GM12873 (cell line): ENCODE results near the gene BUB1B.

Experiments used
- CTCF ChIP-seq: IDR thresholded peaks from 2 replicates; pipeline ENCODE4 v1.5.1; 2012; ENCODE audit warnings: low read depth, mild to moderate bottlenecking, moderate library complexity, low read length, control low read depth; ENCODE audit not compliant: insufficient read depth; ENCODE audit errors: missing control alignments

The BUB1B gene

GRCh38 chr15:40239404-40239692 is 78.5 kb downstream of the BUB1B start:
- TF ChIP-seq CTCF = no peak

DNA sequence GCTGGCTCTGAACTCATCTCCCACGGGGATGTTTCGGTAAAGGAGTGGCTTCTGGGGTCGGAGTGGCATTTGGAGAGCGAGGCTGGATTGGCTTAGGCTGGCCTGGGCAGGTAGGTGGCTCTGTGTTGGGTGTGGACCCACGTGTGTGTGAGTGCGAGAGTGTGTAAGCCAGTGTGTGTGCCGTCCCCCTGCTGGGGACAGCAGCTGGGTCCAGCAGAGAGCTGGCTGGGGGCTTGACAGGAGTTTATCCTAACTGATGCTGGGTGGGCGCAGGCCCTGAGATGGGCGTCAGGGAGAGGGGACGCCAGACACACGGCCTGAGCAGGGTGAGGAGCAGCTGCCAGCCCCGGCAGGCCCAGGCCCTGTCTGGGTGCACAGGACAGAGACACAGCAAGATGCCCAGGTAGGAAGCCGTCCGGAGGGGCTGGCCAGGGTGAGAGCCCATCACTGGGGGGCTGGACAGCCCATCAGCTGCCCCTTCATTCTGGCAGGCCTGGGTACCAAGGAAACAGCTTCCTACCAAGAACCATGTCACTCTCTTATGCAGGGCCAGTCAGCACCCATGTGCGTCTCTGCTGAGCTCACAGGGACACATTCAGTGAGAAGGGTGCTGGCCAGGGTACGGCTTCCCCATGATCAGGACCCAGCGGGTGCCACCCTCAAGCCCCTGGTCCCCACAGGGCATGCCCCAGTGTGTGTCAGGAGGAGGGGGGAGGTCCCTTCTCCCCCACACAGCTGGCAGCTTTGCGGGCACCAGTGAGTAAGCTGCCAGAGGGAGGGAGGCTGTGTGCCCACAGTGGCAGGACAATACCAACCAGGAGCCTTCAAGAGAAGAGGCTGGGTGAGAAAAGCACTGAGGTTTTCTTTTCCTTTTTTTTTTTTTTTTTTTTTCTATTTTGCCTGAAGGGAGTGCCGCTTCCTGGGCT is 79.1 kb downstream of the BUB1B start:
- TF ChIP-seq CTCF = no peak

- TF ChIP-seq CTCF = no peak
Measured at GRCh38 chr15:40240619-40241221, 79.9 kb downstream of the BUB1B start.

GRCh38 chr15:40241269-40242212 is 80.7 kb downstream of the BUB1B start:
- TF ChIP-seq CTCF = no peak

- TF ChIP-seq CTCF = no peak
Measured at GRCh38 chr15:40242213-40242599, 81.3 kb downstream of the BUB1B start.

- no peak for TF ChIP-seq CTCF
Measured at GRCh38 chr15:40242601-40243000, 81.7 kb downstream of the BUB1B start.
